ENCODE measurements around the gene FBLIM1.
"Not testable (repeated sequence)": the region's sequence is repeated elsewhere in the genome, so short reads cannot be mapped to it uniquely, and the experiment has no call there.

FBLIM1 gene

DNA sequence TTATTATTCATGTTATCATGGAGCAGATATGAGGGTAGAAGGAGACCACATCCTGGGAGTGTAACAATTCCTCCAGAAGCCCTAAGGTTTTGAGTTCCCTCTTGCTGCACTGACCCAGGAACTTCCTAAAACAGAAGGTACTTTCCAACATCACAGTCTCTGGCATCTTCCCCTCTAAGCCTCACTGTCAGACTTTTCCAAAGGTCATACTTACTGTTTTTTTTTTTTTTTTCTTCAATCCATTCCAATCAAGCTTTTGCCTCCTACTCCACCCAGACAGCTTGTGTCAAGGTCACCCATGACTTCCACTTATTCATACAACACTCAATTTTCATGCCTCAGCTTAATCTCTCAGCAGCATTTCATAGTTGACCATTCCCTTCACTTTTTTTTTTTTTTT lies 67.2 kb downstream of the FBLIM1 start:
- no peak for DNase-seq

- DNase-seq: no peak
These were observed 68.4 kb downstream of the FBLIM1 start for GRCh38 chr1:15826810-15827507.

GRCh38 chr1:15827567-15827966 lies 69.0 kb downstream of the FBLIM1 start:
- DNase-seq: not testable (repeated sequence)

- DNase-seq: not testable (repeated sequence)
These were observed 70.3 kb downstream of the FBLIM1 start for GRCh38 chr1:15828931-15829330.

DNA sequence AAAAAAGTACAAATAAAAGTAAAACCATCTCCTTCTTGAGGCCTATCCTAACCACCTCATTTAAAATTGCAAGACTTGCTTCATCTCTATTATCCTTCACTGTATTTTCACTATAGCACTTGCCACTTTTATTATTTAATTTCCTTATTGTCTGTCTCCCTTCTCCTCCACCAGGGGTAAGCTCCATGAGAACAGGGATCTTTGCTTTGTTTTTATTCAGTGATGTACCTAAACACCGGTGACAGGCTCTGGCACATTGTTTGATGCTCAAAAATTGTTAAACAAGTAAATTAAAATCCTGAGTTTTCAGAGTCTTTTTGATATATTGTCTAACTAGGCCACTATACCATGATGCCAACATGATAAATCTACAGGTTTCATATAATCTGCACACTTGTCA lies 71.7 kb downstream of the FBLIM1 start:
- DNase-seq: no peak

GRCh38 chr1:15833069-15833679 lies 74.6 kb downstream of the FBLIM1 start:
- DNase-seq: no peak

DNA sequence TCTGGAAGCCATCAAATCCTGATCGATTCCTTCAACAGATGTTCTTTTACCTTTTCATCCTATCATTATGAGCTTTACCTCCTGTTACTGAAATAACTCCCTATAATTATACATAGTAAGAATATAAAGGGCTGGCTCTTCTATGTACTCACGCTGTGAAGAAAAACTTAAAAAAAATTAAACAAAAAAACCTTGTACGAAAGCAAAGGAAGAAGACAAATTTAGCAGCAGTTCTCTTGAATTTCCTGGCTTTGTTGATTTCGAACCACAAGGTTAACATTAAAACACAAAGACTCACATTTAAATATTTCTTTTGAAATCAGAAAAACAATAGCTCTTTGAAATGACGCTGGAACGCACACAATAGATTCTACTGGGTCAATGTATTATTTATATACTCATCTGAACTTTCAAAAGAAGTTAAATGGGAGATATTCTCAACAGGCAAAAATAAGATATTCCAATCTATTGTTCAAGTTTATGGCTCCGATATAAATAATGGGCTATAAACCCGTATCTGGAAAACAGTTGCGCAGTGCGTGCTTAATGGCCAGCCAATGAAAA lies 75.3 kb downstream of the FBLIM1 start:
- no peak for DNase-seq

- DNase-seq: peak; percentile 82
These were observed 76.0 kb downstream of the FBLIM1 start for GRCh38 chr1:15834406-15835204.

- DNase-seq: peak; percentile 30
These were observed 76.7 kb downstream of the FBLIM1 start for GRCh38 chr1:15835205-15835740.

GRCh38 chr1:15835741-15836510 lies 77.3 kb downstream of the FBLIM1 start:
- peak; percentile 98 for DNase-seq

All from activated gamma-delta T cell (primary cell).